ENCODE data around the gene USP44. TPM values are rescaled to one million over a fixed set of nuclear protein-coding genes. Genes with fewer than 3 reads are reported as not detected.

The USP44 gene
- total and polyA plus RNA-seq, 12 donors: 0.69 to 3.0 (median 1.3) TPM

GRCh38 chr12:95499772-95500171 is 51.5 kb downstream of the USP44 start:
- Histone ChIP-seq H3K4me1 (replicated peaks in 1 of 2) (no peaks in the 10 kb centered on the region), H3K4me3 (no peak overlapping the region), H3K27ac (no peak overlapping the region), H3K9me3 (replicated peaks in 1 of 3) (no peaks in the 10 kb centered on the region), H3K36me3 (replicated peaks in 1 of 2) (peaks cover 8 to 65% of the 10 kb centered on the region in 2 donors), H3K27me3 (no peaks in the 10 kb centered on the region)
- intact Hi-C loops (cut with DNase I): no loop called here
- no peak for DNase-seq
- TF ChIP-seq, protein P1, sequence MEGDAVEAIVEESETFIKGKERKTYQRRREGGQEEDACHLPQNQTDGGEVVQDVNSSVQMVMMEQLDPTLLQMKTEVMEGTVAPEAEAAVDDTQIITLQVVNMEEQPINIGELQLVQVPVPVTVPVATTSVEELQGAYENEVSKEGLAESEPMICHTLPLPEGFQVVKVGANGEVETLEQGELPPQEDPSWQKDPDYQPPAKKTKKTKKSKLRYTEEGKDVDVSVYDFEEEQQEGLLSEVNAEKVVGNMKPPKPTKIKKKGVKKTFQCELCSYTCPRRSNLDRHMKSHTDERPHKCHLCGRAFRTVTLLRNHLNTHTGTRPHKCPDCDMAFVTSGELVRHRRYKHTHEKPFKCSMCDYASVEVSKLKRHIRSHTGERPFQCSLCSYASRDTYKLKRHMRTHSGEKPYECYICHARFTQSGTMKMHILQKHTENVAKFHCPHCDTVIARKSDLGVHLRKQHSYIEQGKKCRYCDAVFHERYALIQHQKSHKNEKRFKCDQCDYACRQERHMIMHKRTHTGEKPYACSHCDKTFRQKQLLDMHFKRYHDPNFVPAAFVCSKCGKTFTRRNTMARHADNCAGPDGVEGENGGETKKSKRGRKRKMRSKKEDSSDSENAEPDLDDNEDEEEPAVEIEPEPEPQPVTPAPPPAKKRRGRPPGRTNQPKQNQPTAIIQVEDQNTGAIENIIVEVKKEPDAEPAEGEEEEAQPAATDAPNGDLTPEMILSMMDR (IDR thresholded peaks at IDR 0.05): no peak
- TF ChIP-seq POLR2A (IDR thresholded peaks at IDR 0.05): no peak
- 91 to 97% (median 95%) methylated on average over 2 of the region's 2 CpGs for WGBS, 4 donors

- Histone ChIP-seq H3K36me3 (replicated peaks in 1 of 2) (peaks cover 8 to 64% of the 10 kb centered on the region in 2 donors), H3K4me3 (no peak overlapping the region), H3K4me1 (replicated peaks in 1 of 2) (no peaks in the 10 kb centered on the region), H3K27me3 (no peaks in the 10 kb centered on the region), H3K9me3 (replicated peaks in 1 of 3) (no peaks in the 10 kb centered on the region), H3K27ac (no peak overlapping the region)
- no peak for DNase-seq
- TF ChIP-seq, protein P1 (IDR thresholded peaks at IDR 0.05): no peak
- TF ChIP-seq POLR2A (IDR thresholded peaks at IDR 0.05): no peak
- intact Hi-C loops (cut with DNase I): no loop called here
- 96 to 99% (median 97%) methylated on average over 5 of the region's 5 CpGs for WGBS, 4 donors
These were observed 52.3 kb downstream of the USP44 start for GRCh38 chr12:95498968-95499367.

- H3K27me3 ChIP-seq: no peaks in the 10 kb centered on the region
- H3K27ac ChIP-seq: no peak overlapping the region
- 98 to 100% (median 100%) methylated on average over 4 of the region's 4 CpGs for WGBS, 4 donors
- no peaks in the 10 kb centered on the region for H3K4me1 ChIP-seq (replicated peaks in 1 of 2)
- intact Hi-C loops (cut with DNase I): no loop called here
- H3K9me3 ChIP-seq (replicated peaks in 1 of 3): no peaks in the 10 kb centered on the region
- H3K4me3 ChIP-seq: no peak overlapping the region
- peaks cover 8 to 59% of the 10 kb centered on the region in 2 donors for H3K36me3 ChIP-seq (replicated peaks in 1 of 2)
- DNase-seq: no peak
- TF ChIP-seq, protein P1 (IDR thresholded peaks at IDR 0.05): no peak
- TF ChIP-seq POLR2A (IDR thresholded peaks at IDR 0.05): no peak
These were observed 54.2 kb downstream of the USP44 start for GRCh38 chr12:95497031-95497430.

DNA sequence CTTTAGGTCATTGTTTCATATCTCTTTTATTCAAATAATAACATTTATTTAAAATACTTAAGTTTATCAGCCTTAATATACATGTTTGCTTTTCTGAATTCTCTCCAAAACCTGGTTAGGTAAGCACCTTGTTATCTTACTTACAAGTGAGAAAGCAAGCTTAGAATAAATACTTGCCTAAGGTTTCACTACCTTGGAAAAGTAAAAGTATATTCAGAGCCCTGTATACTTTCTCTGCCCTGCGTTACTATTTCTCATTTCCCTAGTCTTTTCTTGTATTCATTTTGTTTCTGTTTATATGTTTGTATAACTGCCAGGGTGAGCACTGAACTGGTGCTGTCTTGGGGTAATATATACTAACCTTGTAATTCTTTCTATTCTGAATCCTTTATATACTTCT is 55.8 kb downstream of the USP44 start:
- DNase-seq: no peak
- H3K9me3 ChIP-seq (replicated peaks in 1 of 3): no peaks in the 10 kb centered on the region
- intact Hi-C loops (cut with DNase I): no loop called here
- H3K36me3 ChIP-seq (replicated peaks in 1 of 2): peaks cover 8 to 65% of the 10 kb centered on the region in 2 donors
- 91 to 96% (median 94%) methylated on average over 1 of the region's 1 CpG for WGBS, 4 donors
- peaks cover 0 to 9% of the 10 kb centered on the region in 2 donors for H3K4me1 ChIP-seq (replicated peaks in 1 of 2)
- H3K27ac ChIP-seq: no peak overlapping the region
- no peaks in the 10 kb centered on the region for H3K27me3 ChIP-seq
- TF ChIP-seq, protein P1 (IDR thresholded peaks at IDR 0.05): no peak
- no peak for TF ChIP-seq POLR2A (IDR thresholded peaks at IDR 0.05)
- no peak overlapping the region for H3K4me3 ChIP-seq

Measured in adrenal gland (tissue), 12 donors.